ENCODE measurements around the gene ANO3. TPM values are rescaled to one million over a fixed set of nuclear protein-coding genes. Genes with fewer than 3 reads are reported as not detected.
"Not testable (repeated sequence)": the region's sequence is repeated elsewhere in the genome, so short reads cannot be mapped to it uniquely, and the experiment has no call there.

Gene ANO3
- total RNA-seq, 1 donor from 2014 or later, result 0.12 TPM

DNA sequence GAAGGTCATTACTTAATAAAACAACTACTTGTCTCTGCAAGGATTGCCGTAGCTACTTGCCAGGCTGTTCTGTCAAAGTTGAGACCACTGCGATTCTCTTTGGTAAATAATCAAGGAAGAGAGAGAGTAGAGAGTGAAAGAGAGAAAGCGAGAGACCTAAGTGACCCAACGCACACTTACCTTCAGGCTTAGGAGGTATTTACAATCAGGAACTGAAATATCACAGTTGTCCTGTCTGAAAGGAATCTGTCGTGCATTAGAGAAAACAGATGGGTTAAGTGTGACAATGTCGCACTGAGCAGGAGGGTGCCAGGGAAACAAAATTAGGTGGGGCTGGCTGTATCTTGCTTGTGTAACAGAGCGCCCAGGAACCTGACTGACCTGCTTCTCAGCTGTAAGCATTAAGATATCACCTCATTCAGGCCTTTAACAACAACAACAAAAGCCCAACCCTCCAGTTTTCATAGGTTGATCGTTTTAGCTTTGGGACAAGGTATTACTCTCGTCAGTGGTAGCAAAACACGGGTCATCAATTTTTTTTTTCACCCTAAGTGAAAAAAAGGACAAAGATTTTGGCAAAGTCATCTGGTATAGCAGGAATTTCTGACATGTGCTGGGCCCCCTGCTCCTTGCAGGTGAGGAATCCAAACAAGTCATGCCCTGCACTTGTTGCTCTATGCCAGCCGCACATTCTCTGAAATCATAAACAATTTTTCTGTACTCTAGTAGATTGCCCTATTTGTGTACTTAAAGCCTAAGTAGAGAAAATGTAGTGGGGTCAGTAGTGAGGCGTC, 240.1 kb downstream of the ANO3 start, which contains the start of gene MUC15:
Gene MUC15 (minus strand): TSS at position 403 of the 794 bp plus-strand sequence. CDS start 5,169 bp downstream, outside the sequence.
- DNase-seq (ENCODE audit: extremely low read depth, low read depth, low spot score), result no peak

DNA sequence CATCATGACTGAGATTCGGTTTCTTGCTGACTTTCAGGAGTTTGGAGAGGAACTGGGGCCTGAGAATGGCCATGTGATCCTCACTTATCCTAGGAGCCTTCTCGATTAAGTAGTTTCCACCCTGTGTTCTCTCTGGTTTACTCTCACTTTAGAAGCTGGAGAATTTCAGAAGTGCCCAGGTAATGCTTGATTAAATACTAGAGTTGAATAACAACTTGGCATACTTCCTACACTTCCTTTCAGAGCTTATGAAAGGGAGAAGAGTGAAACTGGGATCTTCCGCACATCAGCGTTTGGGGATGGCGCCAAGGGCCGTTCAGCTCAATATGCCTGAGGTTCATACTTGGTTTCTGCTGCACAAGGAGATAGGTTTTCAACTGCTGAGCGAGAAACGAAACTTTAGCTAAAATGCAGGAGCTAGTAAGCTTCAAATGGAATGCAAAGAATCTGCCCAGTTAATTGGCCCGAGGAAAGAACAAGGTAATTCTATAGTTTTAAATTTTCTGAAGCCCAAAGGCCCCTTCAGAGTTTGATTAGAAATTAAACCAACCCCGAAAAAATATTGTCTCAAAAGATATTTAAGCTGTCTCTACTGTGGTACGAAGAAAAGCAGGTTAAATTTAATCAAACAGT, 241.0 kb downstream of the ANO3 start:
- DNase-seq (ENCODE audit: extremely low read depth, low read depth, low spot score), result no peak

DNA sequence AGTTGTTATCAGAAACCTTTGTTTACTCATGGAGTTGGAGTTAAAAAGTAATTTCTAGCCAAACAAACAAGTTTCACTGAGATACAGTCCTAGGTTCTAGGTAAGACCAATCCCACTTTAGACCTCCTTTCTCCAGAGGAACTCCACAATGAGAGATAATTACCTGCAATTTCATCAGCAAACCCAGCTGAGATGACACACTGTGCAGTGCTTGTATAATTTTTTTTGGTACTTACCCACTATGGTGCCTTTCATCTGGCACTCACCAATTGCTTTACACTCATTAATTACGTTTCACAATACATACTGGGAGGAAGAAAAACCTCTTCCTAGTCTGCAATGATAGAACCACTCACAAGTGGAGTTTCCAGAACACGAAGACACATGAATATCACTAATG, 242.0 kb downstream of the ANO3 start:
- DNase-seq (ENCODE audit: extremely low read depth, low read depth, low spot score), result no peak

DNA sequence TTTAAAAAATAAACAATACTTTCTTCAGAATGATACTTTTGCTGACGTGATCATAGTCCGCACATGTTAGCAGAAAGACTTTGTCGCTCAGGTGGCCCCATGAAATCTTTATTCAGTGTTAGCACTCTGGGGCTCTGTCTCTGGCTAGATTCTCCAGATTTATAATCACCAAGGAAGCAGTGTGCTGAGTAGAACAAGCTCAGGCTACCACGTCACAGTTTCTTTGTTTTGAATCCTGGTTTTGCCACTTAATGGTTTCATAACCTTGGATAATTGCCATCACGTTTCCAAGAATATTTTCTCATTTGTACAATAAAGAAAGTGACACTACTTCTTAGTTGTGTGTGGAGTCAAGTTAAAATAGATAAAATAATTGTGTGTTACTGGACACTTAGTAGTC, 244.0 kb downstream of the ANO3 start:
- DNase-seq (ENCODE audit: extremely low read depth, low read depth, low spot score), result no peak

DNA sequence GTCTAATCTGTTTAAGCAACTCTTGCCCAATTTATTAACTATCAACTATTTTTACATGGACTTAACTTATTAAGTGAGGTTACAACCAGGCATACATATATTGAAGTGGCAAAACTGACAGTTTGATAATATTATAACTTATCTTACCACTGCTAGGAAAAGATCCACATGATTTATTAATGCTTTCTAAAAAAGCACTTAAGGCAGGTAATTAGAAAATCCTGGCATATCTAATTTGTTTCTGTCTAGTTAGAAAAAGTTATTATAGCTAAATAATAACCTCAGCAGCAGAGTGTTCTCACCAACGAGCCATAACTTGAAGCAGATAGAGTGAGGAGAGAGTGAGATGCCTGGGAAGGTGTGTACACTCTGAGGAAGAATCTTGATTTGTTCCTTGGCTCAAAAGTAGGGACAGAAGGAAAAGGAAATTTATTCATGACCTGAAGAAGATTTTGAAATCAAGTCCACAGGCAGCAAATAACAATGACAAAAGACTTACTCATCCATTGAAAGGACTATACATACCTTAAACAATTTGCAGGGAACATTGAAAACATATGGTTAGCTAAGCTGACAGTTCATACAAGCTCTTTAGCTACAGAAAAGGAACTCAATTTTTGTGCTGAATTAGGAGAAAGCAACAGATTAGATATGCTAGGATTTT, 247.2 kb downstream of the ANO3 start:
- DNase-seq (ENCODE audit: extremely low read depth, low read depth, low spot score), result no peak

DNA sequence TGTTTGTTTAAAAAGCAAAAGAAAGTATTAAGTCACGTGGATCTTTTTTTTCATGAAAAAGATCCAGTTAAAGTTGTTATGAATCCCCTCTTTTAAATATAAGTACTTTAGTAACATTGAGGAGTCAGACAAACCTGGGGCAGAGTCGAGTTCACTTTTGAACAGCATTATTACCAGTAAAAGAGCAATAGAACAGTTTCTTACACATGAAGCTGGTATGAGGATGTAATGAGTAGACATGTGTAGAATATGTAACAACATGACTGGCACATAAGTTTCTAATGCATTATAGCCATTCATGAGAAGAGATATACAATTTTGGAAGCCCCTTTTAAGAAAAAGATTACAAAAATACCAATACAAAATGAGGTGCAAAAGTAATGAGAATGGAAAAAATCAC, 247.8 kb downstream of the ANO3 start:
- DNase-seq (ENCODE audit: extremely low read depth, low read depth, low spot score), result no peak

DNA sequence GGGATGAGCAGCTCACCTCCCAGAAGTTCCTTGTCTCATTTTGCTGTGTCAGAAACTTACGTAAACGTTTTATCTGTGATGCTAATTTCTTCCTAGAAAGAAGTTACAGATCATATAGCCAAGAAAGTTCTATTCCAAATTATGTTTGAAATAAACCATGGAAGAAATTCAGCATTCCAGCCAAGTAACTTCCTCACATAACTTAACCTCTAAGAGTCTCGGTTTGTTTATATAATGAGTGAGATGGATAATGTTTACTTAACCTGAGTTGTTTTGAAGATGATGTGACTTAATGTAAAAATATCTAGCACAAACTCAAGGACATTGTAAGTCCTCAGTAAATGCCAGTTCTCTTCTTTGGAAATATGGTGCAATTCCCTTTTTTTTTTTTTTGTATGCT, 249.0 kb downstream of the ANO3 start:
- DNase-seq (ENCODE audit: extremely low read depth, low read depth, low spot score), result no peak

DNA sequence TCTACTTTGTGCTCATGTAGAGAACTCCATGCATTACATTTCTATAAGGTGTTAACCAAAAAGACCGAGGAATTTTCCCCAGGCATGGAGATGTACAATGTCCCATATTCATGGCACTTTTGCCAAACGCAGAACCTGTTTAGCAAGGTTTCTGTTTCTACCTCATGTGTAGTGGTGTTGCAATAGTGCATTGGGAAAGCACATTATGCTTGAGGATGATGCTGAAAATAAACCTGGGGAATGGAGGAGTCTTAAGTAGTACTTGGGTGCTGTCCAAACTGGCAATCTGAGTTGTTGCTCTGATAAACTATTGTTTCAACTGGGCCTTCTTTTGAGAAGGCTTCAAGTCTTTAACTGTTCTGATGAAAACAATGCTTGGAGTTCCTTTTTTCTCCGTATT, 251.6 kb downstream of the ANO3 start:
- no peak for DNase-seq (ENCODE audit: extremely low read depth, low read depth, low spot score)

DNA sequence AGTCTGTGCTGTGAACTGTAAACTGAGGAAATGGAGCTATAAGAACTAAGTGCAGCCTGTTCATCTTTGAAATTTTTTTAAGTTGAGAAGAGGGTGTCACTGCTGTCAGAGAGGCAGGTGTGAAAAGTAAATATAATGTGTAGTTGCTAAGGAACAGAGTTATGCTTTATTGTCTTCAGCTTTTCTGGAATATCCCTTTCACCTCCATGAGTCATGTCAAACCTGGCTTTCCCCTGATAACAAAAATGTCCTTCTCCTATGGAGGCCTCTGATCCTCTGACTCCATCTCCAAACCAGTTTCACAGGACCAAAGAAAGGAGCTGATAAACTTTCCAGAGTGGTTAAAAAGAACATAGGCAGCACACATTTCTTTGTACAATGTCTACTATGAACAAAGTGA, 252.9 kb downstream of the ANO3 start:
- no peak for DNase-seq (ENCODE audit: extremely low read depth, low read depth, low spot score)

DNA sequence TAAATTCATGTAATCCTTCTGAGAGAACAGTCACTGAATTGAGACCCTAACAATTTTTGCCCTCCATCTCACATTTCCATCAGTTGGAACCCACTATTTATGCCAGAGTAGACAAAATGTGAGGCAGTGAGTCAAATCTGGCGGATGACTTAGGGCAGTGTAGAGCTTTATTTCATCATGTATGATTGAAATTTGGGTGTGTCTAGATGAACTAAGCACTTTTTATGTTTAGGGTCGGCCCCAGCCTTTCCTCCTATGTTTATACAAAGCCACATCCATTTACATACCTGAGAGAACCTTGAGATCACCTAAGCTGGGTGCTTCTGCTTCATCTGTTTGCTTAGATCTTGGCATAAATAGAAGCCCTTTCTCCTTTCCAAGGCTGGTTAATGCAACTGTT, 255.1 kb downstream of the ANO3 start:
- no peak for DNase-seq (ENCODE audit: extremely low read depth, low read depth, low spot score)

DNA sequence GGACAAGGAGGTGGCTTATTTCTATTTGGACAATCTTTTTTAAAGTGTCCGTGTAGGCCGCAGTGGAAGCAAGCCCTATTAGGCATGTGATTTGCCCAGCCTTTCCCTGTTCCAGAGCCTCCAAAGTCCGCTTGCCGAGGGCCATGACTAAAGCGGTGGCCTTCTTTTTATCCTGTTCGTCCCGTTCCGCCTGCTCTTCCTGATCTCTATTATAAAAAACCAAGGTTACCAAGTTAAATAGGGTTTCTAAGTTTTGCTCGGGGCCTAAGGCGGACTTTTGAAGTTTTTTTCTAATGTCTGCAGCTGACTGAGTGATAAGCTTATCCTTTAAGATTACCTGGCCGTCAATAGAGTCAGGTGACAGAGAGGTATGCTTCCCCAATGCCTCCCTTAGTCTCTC, 261.8 kb downstream of the ANO3 start:
- no peak for DNase-seq (ENCODE audit: extremely low read depth, low read depth, low spot score)

DNA sequence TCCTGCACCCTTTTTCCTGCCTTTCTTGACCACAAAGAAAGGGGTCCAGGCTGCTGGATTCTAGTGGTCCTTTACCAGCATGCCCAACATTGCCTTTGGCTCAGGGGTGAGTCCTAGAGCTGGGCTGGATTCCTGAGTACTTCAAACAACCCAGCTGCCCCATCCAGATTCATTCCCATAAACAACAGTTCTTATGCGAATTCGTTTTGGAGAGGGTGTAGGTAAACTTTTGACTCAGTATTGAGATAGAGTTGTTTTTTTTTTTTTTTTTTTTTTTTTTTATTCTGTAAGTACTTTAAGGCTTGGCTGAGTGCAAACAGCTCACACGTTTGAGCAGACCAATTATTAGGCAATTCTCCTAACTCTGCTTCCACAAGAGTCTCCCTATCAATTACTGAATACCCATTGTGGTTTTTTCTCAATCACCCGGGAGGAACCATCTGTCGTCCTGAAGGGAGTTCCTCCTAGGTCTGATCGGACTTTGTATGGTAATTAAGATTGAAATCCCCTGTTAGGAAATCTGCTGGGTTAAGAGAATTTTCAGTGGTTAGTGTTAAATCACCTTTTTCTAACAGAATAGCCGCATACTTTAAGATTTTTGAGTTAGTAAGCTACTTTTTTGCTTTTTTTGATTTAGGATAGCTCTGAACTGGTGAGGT, 263.4 kb downstream of the ANO3 start:
- not testable (repeated sequence) for DNase-seq (ENCODE audit: extremely low read depth, low read depth, low spot score)

DNA sequence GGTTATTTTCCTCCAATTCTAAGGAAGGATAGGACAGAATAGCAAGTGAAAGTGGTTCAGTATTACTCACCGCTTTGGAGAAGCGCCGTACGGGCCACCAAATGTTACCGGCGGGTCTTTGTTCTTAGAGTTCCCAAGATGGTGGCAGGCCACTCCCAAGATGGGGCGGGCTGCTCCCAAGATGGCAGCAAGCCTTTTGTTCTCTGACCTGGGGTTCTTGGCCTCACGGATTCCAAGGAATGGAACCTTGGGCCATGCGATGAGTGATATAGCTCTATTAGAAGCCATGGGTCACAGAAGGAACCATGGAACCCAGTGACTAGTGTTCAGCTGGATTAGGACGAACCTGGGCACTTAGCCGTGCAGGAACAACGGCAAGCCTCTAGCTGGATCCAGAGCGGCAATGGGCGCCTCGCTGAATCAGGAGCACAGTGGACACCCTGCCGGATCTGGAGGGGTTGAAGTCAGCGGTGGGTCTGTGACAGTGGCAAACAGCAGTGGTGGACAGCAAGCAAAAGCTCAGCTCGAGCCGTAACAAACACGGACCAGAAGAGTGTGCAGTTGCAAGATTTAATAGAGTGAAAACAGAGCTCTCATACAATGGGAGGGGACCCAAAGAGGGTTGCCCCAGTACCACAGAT, 265.2 kb downstream of the ANO3 start:
- not testable (repeated sequence) for DNase-seq (ENCODE audit: extremely low read depth, low read depth, low spot score)

DNA sequence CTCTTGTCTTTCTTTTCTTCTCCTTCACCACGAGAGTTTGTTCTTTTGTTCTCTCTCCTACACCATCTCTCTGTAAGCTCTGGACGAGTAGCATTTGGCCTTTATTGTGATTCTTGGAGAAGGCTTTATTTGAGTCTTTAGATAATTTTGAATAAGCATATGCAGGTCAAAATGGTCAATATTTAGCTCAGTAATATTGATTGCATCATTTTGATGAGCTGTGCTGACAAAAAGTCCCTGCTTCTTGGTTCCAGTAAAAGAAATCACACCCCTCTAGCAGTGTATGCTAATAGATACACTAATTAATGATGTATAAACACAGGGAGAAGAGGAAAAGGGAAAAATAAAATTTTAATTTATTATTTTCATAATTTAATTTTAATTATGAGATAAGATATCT, 266.0 kb downstream of the ANO3 start:
- DNase-seq (ENCODE audit: extremely low read depth, low read depth, low spot score), result no peak

DNA sequence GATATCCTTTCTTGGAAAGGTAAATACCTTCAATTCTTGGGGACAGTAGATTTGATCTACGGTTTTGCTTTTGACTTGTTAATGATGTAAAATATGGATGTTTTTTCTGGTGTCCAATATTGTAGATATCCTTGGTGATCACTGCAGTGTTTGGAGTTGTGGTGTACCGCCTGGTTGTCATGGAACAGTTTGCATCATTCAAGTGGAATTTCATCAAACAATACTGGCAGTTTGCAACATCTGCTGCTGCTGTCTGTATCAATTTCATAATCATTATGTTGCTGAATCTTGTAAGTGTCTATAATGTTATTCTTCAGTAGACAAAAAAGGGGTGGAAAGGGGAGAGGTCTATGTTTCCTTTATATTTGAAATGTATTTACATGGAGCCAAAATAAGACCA, 267.5 kb downstream of the ANO3 start:
- no peak for DNase-seq (ENCODE audit: extremely low read depth, low read depth, low spot score)

DNA sequence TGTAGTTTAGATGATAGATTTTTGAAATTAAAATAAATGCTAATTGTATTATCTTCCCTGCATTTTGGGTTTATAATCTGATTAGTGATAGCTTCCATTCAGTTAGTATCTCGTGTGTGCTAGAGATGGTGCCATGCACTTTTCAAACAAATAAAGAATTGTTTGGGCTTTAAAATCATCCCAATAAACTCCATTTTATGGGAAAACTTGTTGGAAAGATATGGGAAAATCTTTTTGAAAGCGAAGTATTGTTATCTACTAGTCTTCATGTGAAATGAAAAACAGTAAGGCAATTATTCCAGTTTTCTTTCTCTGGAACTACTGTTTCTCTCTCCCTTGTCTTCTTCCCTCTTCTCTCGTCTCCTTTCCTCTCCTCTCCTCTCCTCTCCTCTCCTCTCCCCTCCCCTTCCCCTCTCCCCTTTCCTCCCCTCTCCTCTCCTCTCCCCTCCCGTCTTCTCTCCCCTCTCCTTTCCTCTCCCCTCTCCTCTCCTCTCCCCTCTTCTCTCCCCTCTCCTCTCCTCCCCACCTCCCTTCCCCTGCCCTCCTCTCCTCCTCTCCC, 268.0 kb downstream of the ANO3 start:
- DNase-seq (ENCODE audit: extremely low read depth, low read depth, low spot score), result no peak

DNA sequence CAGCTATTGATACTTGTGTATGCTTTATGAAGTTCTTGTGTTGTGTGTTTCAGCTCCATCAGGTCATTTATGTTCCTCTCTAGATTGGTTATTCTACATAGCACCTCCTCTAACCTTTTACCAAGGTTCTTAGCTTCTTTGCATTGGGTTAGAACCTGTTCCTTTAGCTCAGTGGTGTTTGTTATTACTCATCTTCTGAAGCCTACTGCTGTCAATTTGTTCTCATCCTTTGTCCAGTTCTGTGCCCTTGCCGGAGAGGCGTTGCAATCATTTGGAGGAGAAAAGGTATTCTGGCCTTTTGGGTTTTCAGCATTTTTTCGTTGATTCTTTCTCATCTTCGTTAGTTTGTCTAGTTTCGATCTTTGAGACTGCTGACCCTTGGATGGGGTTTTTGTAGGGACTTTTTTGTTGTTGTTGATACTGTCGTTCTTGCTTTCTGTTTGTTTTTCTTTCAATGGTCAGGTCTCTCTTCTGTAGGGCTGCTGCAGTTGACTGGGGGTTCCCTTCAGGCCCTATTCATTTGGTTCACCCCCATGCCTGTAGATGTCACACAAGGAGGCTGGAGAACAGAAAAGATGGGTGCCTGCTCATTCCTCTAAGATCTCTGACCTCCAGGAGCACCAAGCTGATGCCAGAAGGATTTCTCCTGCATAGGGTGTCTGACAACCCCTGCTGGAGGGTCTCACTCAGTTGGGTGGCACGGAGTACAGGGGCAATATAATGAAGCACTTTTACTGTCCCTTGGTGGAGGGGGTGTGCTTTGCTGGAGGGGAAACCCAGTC, 276.0 kb downstream of the ANO3 start:
- DNase-seq (ENCODE audit: extremely low read depth, low read depth, low spot score), result no peak

DNA sequence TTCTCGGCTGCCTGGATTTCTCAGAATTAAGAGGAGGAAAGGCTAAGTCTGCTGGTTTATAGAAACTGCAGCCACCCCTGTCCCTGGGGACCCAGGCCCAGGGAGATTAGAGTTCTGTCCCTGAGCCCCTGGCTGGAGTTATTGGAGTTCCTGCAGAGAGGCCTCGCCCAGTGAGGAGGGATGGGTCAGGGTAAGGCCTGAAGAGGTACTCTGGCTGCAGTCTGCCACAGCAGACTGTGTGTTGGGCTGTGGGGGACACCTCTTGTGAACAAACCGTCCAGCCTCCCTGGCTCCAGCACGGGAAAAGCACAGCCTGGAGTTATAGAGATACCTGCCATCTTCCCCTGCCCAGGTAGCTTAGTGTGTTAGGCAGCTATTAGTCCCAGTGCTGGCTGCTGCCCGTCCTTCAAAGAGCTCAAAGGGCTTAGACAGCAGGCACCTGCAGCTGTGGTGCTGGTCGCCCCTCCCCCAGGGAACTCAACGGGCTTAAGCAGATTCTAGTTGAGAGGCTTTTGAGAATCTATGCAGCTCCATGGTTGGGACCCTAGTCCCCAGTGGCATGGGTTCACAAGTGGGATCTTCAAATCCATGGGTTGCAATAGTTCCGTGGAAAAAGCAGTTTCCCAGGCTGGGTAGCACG, 276.7 kb downstream of the ANO3 start:
- DNase-seq (ENCODE audit: extremely low read depth, low read depth, low spot score), result no peak

DNA sequence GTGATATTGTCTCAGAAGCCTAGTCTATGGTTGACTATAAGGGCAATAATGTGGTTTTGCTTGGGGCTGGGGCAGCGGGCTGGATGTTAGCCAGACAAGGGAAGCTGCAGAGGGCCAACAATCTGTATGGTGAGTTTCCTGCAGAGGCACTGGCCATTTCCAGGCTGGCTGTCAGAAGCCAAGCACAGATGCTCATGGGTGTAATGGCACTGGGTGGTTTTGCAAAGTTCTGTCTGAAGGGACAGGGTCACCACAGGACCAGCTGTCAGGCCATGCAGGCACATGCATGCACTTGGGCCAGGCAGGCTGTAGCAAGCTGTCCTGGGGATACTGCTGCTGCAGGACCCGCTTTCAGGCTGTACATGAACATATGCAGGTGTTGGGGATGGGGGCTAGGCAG, 281.8 kb downstream of the ANO3 start:
- no peak for DNase-seq (ENCODE audit: extremely low read depth, low read depth, low spot score)
